Mononuclear cell (primary cell): ENCODE results near the gene CTDSPL2. TPM values are rescaled to one million over a fixed set of nuclear protein-coding genes. Genes with fewer than 3 reads are reported as not detected.

ENCODE experiments used
- H3K27me3 ChIP-seq: 2 replicates; pipeline ENCODE4 v1.6.0; 2011; ENCODE audit warnings: low read length, control low read depth; ENCODE audit not compliant: insufficient read depth
- H3K4me1 ChIP-seq: 2 replicates; pipeline ENCODE4 v1.5.1; 2011; ENCODE audit warnings: mild to moderate bottlenecking, low read length, control low read depth; ENCODE audit not compliant: insufficient read depth
- H3K4me3 ChIP-seq: 2 replicates; pipeline ENCODE4 v1.5.1; 2011; ENCODE audit warnings: mild to moderate bottlenecking, low read length, moderate library complexity
- H3K9me3 ChIP-seq: 2 replicates; pipeline ENCODE4 v1.5.1; 2011; ENCODE audit warnings: low read depth, mild to moderate bottlenecking, control low read depth, low read length
- total RNA-seq: library from RNA; depleted of rRNA; stranded (reverse); fragments of >200 nt; gene quantifications from one replicate; pipeline ENCODE4 v1.2.3, GENCODE V29; 2012

The CTDSPL2 gene
- total RNA-seq = 269 TPM

DNA sequence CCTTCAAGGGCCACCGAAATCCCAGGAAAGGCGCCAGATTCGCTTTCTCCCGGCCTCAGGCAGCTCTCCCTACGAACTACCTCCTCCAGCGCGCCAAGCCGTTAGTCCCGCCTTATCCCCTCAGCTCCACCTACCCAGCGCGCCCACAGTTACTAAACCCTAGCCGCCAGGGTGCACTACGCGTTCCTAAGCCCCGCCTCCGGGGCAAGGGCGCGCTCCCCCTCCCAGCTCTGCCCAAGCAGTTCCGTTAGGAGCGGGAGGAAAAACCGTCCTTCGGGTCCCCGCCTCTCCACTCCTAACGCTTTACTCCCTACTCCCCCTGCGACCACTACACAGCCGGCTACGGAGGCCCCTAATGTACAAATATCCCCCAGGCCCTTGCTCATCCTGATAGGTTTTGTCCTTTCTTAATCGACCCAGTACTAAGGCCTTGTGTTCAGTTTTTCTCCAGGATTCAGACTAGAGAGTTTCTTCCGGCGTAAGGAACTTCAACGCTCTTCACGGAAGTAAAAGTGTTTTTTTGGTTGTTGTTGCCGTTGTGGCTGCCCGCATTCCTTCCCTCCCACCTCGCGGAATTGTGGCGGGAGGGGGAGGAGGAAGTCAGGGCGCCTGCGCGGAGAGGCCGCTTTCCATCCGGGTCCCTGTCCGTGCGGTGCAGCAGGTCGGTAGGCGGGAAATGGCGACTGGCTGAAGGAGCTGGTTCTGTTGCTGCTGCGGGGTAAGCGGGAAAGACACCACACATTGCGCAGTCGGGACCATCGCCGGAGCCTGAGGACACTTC lies at the start of gene CTDSPL2:
Gene CTDSPL2 (plus strand): TSS at position 655 of the 781 bp plus-strand sequence. CDS start 31,386 bp downstream, outside the sequence.
- H3K27me3 ChIP-seq = no peaks in the 10 kb centered on the region
- H3K4me1 ChIP-seq = peaks cover 25% of the 10 kb centered on the region
- no peaks in the 10 kb centered on the region for H3K9me3 ChIP-seq
- H3K4me3 ChIP-seq = peak within 1 kb of the TSS; percentile 91

DNA sequence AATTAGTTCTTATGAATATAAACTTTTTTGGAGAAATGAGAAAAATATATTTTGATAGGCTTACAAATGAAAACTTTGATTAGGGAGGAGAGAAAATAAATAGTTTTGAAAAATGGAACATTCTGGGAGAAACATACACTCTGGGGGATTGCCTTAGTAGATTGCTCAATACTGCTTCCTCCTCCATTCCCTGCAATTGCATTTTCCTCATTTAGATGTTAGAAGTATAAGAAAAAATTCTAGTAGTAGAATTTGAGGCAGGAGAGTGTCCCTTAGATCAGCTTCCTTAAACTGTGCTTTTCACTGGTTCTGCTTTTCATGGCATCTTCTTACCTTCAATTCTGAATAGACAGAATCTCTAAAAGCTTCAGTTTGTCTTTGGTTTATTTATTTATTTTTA lies 46.2 kb upstream of the CTDSPL2 start:
- H3K4me3 ChIP-seq = no peak overlapping the region
- H3K27me3 ChIP-seq = no peaks in the 10 kb centered on the region
- H3K9me3 ChIP-seq = no peaks in the 10 kb centered on the region
- H3K4me1 ChIP-seq = peaks cover 11% of the 10 kb centered on the region

DNA sequence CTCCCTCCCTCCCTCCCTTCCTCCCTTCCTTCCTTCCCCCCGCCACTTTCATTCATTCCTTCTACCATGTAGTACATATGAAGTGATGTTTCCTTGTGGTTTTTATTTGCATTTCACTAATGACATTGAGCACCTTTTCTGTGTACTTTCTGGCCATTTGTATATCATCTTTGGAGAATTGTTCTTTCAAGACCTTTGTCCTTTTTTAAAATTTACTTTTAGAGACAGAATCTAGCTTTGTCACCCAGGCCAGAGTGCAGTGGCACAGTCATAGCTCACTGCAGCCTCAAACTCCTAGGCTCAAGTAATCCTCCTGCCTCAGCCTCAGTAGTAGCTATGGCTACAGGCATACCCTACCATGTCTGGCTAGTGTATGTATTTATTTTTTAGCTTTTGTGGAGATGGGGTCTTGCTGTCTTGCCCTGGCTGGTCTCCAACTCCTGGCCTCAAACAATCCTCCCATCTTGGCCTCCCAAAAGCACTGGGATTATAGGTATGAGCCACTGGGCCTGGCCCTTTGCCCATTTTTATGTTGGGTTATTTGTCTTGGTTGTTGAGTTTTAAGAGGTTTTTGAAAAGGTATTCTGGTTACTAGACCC lies 42.0 kb upstream of the CTDSPL2 start:
- Histone ChIP-seq H3K4me1 (peaks cover 11% of the 10 kb centered on the region), H3K9me3 (no peaks in the 10 kb centered on the region), H3K27me3 (no peaks in the 10 kb centered on the region), H3K4me3 (no peak overlapping the region)

GRCh38 chr15:44394062-44394461 lies 33.4 kb upstream of the CTDSPL2 start:
- no peaks in the 10 kb centered on the region for H3K27me3 ChIP-seq
- no peak overlapping the region for H3K4me3 ChIP-seq
- no peaks in the 10 kb centered on the region for H3K4me1 ChIP-seq
- H3K9me3 ChIP-seq = no peaks in the 10 kb centered on the region

DNA sequence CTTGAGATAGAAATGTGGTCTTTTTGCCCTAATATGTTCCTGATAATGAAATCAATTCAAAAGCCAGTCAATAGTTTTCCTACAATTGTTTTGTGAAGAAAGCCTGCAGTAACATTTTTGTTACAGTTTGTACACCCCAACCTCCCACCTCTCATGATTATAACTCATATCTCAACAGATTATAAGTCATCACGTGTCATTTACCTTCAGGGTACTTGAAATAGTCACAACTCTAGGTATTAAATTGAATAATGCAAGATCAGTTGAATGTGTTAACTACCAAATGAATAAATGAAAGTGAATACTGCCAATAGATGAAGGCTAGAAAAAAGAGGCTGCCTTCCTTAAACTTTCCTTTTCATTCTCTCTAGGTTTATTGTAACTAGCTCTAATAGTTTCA lies 32.9 kb upstream of the CTDSPL2 start:
- Histone ChIP-seq H3K4me3 (no peak overlapping the region), H3K9me3 (no peaks in the 10 kb centered on the region)

GRCh38 chr15:44397869-44398268 lies 29.6 kb upstream of the CTDSPL2 start:
- H3K27me3 ChIP-seq = no peaks in the 10 kb centered on the region
- H3K9me3 ChIP-seq = no peaks in the 10 kb centered on the region
- no peak overlapping the region for H3K4me3 ChIP-seq
- H3K4me1 ChIP-seq = no peaks in the 10 kb centered on the region

More for the DNA sequence above, 32.9 kb upstream of the CTDSPL2 start:
- Histone ChIP-seq H3K4me1 (no peaks in the 10 kb centered on the region), H3K27me3 (no peaks in the 10 kb centered on the region)

DNA sequence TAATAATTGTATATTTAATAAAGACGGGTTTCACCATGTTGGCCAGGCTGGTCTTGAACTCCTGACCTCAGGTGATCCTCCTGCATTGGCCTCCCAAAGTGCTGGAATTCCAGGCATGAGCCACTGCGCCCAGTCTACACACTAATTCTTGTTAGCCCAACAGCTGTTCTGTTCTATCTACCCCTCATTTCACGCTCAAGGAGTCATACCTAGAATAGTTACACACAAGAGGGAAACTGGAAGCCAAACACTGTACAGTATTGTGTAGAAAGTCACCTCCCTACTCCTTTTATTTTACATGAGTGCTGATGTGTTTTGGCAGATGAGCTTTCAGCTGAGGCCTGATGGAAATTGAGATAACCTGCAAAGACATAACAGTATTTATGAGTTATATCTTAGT lies 13.4 kb upstream of the CTDSPL2 start:
- H3K4me3 ChIP-seq = no peak overlapping the region
- no peaks in the 10 kb centered on the region for H3K9me3 ChIP-seq
- no peaks in the 10 kb centered on the region for H3K27me3 ChIP-seq
- no peaks in the 10 kb centered on the region for H3K4me1 ChIP-seq

DNA sequence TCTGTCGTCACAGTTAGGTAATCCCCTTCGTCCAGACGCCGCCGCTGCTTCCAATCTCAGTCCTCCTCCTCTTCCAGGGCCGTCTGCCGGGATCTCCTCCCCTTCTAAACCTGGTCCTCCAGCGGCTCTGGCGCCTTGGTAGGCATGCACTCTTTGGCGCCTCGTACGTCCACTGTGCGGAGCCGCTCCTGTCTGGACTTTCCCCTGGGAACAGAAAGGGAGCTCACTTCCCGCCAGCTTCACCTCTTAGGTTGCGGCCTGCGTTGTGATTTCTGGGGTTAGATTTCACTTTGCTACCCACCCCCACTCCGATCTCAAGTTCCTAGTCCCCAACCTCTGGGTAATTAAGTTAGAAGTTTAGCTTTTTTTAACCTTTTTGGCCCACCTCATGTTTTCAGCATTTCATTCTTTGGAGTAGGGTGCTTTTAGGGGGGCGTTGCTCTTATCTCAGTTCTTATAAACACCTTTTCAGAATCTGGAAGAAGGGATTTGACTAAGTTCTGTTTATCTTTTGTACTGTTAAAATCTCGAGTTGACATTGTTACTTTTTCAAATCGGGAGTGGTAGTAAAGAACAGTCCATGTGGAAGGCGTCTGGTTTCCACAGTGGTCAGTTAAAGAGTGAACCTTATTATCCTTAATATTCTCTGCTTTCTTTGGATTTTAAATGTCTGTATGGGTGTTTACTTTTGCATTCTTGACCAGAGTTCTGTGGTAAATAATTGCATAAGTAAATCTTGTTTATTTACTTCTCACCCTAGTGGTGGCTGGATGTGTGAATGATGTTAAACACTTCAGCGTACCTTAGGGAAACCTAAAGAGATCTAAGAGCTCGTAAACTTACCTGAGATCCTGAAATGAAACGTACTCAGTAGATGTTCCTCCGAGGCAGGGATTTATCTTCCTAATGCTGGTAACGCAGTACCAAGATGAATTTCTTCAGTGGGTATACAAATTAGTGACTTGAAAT lies 611 bp downstream of the CTDSPL2 start:
- Histone ChIP-seq H3K27me3 (no peaks in the 10 kb centered on the region), H3K9me3 (no peaks in the 10 kb centered on the region), H3K4me1 (peaks cover 25% of the 10 kb centered on the region), H3K4me3 (peak overlapping the region; percentile 91)

- H3K4me1 ChIP-seq = no peaks in the 10 kb centered on the region
- H3K27me3 ChIP-seq = no peaks in the 10 kb centered on the region
- no peak overlapping the region for H3K4me3 ChIP-seq
- no peaks in the 10 kb centered on the region for H3K9me3 ChIP-seq
These were observed 8.7 kb downstream of the CTDSPL2 start for GRCh38 chr15:44435893-44436667.

DNA sequence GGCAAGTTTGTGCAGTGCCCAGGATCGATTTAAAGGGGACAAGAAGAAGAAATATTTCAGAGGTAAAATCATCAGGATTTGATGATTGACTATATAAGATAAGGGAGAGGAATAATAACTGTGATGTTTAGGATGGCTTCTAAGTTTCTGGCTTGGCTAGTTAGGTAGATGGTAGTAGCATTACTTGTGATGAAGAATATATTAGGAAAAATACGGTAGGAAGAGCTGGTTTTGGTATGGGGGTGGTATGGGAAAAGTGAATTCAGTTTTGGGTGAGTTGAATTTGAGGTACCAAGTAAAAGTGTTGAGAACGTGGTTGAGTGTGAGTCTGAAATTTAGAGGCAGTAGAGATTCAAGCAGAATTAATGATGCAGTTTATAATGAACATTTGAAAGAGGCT lies 11.0 kb downstream of the CTDSPL2 start:
- no peaks in the 10 kb centered on the region for H3K27me3 ChIP-seq
- peaks cover 4% of the 10 kb centered on the region for H3K4me1 ChIP-seq
- no peak overlapping the region for H3K4me3 ChIP-seq
- H3K9me3 ChIP-seq = no peaks in the 10 kb centered on the region

DNA sequence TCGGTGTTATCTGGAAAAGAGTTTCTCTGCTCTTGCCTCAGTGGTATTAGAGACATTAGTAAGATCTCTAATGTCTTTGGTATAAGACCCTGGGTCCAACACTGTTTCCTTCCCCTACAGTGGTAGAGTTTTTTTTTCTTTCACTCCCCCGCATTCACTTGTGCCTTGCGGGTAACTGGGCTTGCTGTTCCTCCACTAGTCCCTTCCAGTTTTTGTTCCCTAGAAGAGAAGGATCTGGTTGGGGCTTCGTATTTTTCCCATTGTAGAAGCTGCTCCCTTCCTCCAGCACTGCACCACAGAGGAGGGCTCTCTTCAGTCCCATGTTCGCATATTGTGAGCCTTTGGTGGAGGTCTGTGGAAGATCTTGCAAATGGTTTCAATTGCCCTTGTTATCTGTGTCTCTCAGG lies 13.7 kb downstream of the CTDSPL2 start:
- H3K27me3 ChIP-seq = no peaks in the 10 kb centered on the region
- peaks cover 4% of the 10 kb centered on the region for H3K4me1 ChIP-seq
- H3K4me3 ChIP-seq = no peak overlapping the region
- H3K9me3 ChIP-seq = no peaks in the 10 kb centered on the region

DNA sequence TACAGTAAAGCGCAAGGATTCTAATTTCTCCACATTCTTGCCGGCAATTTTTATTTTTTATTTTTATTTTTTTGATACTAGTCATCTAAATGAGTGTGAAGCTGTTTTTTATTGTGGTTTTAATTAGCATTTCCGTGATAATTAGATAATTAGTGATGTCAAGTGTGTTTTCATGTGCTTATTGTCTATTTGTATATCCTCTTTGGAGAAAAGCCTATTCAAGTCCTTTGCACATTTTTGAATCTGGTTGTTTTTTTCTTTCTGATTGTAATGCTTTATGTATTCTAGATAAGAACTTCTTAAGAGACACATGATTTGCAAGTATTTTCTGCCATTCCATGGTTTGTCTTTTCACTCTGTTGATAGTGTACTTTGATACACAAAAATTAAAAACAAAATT lies 16.1 kb downstream of the CTDSPL2 start:
- H3K27me3 ChIP-seq = no peaks in the 10 kb centered on the region
- no peaks in the 10 kb centered on the region for H3K9me3 ChIP-seq
- H3K4me1 ChIP-seq = peaks cover 4% of the 10 kb centered on the region
- no peak overlapping the region for H3K4me3 ChIP-seq

DNA sequence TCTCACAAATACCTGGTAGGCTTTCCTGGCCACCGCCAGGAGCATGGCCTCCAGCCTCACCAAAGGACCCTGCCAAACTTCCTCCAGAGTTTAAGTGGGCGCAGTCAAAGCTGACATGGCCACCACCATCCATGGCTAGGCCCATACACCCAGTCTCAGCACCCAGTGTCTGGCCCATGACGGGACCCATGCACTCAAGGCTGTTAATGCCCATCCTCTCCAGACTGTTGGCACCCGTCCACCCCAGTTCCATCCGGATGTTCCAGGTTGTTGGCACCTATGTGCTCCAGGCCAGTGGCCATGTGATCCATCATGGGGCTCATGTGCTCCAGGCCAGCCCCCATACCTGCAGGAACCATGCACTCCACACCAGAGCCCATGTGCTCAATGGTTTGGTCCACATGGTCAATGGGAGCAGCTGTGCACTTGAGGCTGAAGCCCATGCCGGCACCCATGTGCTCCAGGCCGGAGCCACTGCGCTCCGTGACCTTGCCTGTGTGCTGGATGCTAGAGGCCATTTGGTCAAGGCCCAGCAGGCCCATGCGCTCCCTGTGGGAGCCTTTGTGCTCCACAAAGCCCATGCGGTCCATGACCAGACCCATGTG lies 20.4 kb downstream of the CTDSPL2 start:
- Histone ChIP-seq H3K4me3 (no peak overlapping the region), H3K9me3 (no peaks in the 10 kb centered on the region), H3K27me3 (no peaks in the 10 kb centered on the region), H3K4me1 (peaks cover 4% of the 10 kb centered on the region)

GRCh38 chr15:44450172-44450571 lies 22.7 kb downstream of the CTDSPL2 start:
- Histone ChIP-seq H3K4me3 (no peak overlapping the region), H3K27me3 (no peaks in the 10 kb centered on the region), H3K4me1 (peaks cover 4% of the 10 kb centered on the region), H3K9me3 (no peaks in the 10 kb centered on the region)
